HG03196 (cell line): ENCODE data around the gene OGN.

Experiments used
- ATAC-seq: cut with Tn5 transposase; IDR thresholded peaks from one replicate; pipeline ENCODE4 v1.9.1; 2021; ENCODE audit not compliant: unreplicated experiment

OGN gene

GRCh38 chr9:92349771-92350739 lies 54.3 kb downstream of the OGN start:
- no peak for ATAC-seq

DNA sequence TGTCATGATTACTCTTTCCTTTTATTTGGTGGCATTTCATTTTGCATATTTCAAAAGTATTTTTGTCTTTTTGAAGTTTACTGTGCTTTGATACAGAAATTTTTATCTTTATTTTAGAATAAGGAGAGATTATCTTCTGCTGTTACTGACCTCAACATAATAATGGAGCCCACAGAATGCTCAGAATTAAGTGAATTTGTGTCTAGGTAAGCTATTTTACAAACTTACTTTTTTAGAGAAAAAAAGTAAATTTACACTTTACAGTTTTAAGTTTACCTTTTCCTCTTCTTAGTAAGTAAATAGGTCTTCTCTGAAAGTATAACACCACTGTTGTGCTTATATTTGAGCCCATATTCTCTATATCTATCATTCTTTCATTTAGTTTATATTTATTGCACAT lies 58.8 kb downstream of the OGN start:
- no peak for ATAC-seq

DNA sequence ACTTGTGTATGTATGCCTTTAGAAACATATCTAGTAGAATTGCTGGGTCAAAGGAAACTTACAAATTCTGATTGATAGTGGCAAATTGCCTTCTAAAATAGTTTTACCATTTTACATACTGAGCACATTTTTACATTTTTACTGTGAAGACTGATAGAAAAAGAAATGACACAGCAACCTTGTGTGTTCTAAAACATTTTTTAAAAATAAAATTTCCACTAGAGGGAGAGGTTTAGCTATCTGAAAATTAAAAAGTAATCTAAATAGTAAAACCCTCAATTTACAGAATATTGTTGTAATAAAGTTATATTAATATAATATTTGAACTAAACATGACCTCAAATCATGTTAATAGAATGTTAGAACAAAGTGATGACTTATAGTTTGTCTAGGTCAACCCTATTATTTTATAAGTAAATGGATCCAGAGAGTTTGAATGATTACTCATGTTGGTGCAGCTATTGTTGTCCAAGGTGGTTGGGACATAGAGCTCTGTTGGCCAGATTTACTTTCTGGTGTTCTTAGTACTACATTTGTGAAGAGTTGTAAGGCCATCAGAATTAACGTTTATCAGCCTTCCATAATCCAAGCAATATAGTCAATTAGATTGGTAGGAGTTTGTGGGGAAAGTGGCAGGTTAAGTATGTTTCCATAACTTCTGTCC lies 61.4 kb downstream of the OGN start:
- ATAC-seq = no peak

- no peak for ATAC-seq
Measured at GRCh38 chr9:92341578-92341977, 62.8 kb downstream of the OGN start.

DNA sequence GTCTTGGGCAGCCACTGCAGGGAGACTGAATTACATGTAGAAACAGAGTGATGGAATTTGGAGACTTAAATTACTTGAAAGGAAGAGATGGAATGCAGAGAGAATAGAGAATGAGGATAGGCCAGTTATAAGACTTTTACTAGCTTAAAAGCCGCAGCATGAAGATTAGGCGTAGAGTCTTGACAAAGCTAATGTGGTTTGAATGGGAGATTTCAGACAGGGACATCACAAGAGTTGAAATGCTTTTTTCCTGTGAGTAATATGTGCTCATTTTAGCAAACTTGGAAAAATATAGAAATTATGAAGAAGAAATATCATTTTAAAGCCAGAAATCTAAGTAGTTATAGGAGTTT lies 71.1 kb downstream of the OGN start:
- no peak for ATAC-seq
